Endometrium (tissue), 2 donors: ENCODE data around the gene KRTAP9-8.
"Not testable (repeated sequence)": the region's sequence is repeated elsewhere in the genome, so short reads cannot be mapped to it uniquely, and the experiment has no call there.

ENCODE experiments used
- FAIRE-seq: peaks from 2 replicates; lab custom pipeline; 2012; peaks lifted over from hg19 to GRCh38; lab: Jason Lieb, UNC
- donor health status: control.
- donor health status: control.

KRTAP9-8 gene

GRCh38 chr17:41255381-41256290 is 17.8 kb downstream of the KRTAP9-8 start, which contains the start of gene KRTAP9-9:
Gene KRTAP9-9 (plus strand): TSS chr17:41255384.
- FAIRE-seq = not testable (repeated sequence)

- no peak for FAIRE-seq
These were observed 18.5 kb downstream of the KRTAP9-8 start for GRCh38 chr17:41256291-41256685.

- FAIRE-seq = no peak
These were observed 20.6 kb downstream of the KRTAP9-8 start for GRCh38 chr17:41258406-41258805.

GRCh38 chr17:41263212-41263611 is 25.4 kb downstream of the KRTAP9-8 start:
- no peak for FAIRE-seq

- no peak for FAIRE-seq
These were observed 26.8 kb downstream of the KRTAP9-8 start for GRCh38 chr17:41264599-41264998.

- no peak for FAIRE-seq
These were observed 27.3 kb downstream of the KRTAP9-8 start, which contains the start of gene KRTAP9-6 for GRCh38 chr17:41265078-41265477. Gene KRTAP9-6 (plus strand): TSS chr17:41265378. CDS start chr17:41265378, 0 bp downstream.

- FAIRE-seq = no peak
These were observed 29.9 kb downstream of the KRTAP9-8 start for GRCh38 chr17:41267711-41268110.

GRCh38 chr17:41271323-41271722 is 33.5 kb downstream of the KRTAP9-8 start:
- not testable (repeated sequence) for FAIRE-seq

- no peak for FAIRE-seq
These were observed 34.1 kb downstream of the KRTAP9-8 start for GRCh38 chr17:41271858-41272257.

GRCh38 chr17:41275648-41276190 is 37.9 kb downstream of the KRTAP9-8 start, which contains the start of gene KRTAP9-7:
Gene KRTAP9-7 (plus strand): TSS chr17:41275698. CDS start chr17:41275698, 0 bp downstream.
- not testable (repeated sequence) for FAIRE-seq

- no peak for FAIRE-seq
These were observed 40.6 kb downstream of the KRTAP9-8 start for GRCh38 chr17:41278176-41278955.

- FAIRE-seq = no peak
These were observed 46.2 kb downstream of the KRTAP9-8 start for GRCh38 chr17:41284043-41284442.

GRCh38 chr17:41284546-41284945 is 46.7 kb downstream of the KRTAP9-8 start:
- no peak for FAIRE-seq

GRCh38 chr17:41287050-41287449 is 49.3 kb downstream of the KRTAP9-8 start:
- no peak for FAIRE-seq
